ENCODE measurements around the gene CDHR3.

The CDHR3 gene

DNA sequence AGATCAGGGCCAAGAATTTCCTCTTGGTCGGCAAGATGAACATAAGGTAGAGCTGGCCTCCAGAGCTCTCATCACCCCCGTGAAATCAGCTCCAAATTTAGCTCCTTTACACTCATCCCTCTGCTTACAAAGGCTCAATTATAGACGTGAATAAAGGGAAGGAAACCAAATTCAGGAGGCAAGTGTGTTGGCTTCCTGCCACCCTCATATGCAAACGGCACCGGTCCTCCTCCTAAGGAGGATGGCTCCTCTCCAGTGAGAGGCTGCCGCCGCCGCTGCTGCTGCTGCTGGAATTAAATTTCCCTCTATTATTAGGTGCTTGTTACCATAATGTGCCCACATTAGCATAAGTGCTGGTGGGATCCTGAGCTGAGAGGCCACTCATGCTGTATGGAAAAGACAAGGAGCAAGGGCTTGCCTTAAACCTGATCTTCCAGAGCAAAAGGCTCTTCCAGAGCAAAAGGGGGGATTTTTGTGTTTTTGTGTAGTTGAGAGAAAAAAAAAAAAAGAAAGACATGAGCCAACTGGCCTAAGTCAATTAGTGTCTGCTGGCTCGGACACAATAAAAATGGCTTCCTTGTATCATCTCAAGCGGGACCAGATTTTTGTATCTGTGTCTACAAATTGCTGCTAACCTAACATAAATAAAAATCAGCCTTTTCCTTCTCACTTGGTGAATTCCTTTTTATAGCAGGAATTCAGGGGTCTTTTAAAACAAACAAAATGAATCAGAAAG, 68.4 kb downstream of the CDHR3 start:
- DNase-seq, result peak; percentile 93

- no peak for DNase-seq
Measured at GRCh38 chr7:106032295-106032694, 69.2 kb downstream of the CDHR3 start.

DNA sequence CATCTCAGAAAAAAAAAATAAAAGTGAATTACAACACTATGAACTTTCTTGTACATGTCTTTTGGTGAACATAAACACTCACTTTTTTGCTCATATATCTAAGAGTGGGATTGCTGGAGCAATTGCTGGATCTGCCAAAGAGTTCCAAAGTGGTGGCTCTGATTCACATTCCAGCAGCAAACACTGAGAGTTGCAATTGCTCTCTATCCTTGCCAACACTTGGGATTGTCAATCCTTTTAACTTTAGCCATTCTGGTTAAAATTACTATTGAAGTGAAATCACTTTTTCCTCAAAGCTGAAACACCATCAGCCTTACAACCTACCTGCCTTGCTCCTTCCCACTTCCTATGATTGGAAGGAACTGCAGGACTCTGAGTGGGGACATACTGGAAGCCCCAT, 70.7 kb downstream of the CDHR3 start:
- DNase-seq, result no peak

DNA sequence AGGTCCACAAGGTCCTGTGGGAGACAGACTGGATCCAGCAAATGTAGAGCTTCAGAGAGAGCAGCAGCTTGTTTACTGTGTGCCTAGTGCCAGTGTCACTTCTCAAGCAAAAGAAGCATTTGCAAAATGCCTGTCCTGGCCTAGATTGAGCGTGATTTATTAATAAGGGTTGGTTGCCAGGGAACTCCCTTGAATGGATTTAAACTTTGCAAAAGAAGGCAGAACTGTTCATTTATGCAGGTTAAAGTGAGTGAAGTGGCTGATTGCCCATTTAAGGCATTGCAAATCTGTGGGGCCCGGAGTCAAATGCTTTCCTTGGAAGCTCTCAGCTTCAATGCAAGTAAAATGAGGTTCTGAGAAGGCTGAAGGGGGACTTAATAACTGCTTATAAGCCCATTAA, 71.3 kb downstream of the CDHR3 start:
- peak; percentile 63 for DNase-seq

GRCh38 chr7:106035568-106035967, 72.5 kb downstream of the CDHR3 start:
- no peak for DNase-seq

DNA sequence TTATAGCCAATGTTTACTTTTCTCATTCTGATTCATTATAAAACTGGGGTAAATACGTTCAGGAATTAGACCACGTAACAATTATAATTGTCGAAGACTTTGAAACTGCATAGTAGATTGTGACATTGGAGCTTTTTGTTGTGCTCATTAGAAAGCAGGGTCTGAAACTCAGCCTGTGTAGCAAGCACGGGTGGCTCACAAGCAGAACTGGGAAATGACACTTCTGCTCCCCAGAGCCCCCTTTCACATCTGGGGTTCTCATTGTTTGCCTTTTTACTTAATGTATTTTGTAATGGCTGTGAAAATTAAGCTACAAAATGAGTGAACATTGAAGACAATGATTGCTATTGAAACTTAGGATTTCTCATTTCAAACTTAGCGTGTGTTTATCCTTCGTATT, 72.9 kb downstream of the CDHR3 start:
- DNase-seq, result no peak

DNA sequence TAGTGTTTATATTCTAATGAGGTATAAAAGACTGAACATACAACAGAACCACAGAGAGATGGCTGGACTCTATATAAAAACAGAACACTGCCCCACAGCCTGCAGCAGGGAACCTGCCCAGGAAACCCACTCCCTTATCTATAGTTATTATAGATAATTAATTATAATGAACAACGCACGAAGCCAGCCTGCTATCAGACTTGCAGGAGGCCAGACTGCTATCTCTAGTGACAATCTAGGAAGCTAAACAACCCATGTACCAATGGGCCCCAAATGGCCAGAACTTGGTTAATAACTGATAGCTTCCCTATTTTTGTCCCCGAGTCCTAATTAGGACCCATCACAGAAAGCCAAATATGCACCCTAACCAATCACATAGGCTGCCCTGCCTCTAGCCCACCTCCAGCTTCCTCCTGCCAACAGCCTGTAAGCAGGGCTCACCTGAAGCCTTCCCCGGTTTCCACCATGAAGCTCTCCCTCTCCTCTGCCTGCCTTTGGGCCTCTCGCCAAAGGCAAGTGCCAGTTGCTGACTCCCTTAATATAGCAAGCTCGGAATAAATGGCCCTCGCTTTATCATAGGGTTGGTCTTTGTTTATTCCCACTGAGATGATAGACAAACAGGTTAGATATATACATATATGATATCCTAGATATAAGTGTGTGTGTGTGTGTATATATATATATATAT, 74.6 kb downstream of the CDHR3 start:
- no peak for DNase-seq

DNA sequence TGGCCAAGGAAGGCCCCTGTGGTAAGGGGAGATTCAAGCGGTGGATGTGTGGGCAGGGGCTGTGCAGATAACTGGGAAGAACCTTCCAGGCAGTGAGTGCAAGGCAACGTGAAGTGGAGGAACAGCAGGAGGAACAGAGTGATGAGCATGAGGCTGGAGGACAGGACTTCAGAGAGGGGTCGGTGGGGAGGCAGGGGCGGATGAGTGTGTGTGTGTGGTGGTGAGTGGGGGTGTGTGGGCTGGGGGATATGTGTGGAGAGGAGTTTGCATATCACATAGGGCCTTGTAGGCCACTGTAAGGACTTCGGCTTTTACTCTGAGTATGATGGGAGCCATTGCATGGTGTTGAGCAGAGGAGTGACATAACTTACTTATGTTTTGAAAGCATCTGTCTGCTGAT, 75.2 kb downstream of the CDHR3 start:
- DNase-seq, result no peak

- DNase-seq, result no peak
Measured at GRCh38 chr7:106038916-106039315, 75.9 kb downstream of the CDHR3 start.

- DNase-seq, result no peak
Measured at GRCh38 chr7:106039486-106040060, 76.5 kb downstream of the CDHR3 start.

- DNase-seq, result no peak
Measured at GRCh38 chr7:106041140-106041717, 78.2 kb downstream of the CDHR3 start.

GRCh38 chr7:106042196-106042611, 79.1 kb downstream of the CDHR3 start:
- no peak for DNase-seq

- DNase-seq, result no peak
Measured at GRCh38 chr7:106045139-106045538, 82.1 kb downstream of the CDHR3 start.

DNA sequence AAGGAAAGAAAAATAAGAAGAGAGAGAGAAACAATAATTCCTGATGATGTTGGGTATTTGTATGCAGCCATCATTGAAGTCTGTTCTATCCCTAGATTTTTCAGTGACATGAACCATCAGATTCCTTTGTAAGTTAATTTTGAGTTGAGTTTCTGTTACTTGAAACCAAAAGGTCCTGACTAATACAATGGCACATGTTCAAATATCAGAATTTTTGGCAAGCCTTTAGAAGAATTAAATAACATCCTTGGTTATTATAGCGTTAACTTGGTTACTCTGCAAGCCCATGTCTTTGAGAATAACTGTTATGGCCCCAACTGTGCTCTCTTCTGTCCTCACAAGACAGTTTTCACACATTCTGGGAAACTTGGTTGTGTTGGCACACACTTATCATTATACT, 82.5 kb downstream of the CDHR3 start:
- no peak for DNase-seq

DNA sequence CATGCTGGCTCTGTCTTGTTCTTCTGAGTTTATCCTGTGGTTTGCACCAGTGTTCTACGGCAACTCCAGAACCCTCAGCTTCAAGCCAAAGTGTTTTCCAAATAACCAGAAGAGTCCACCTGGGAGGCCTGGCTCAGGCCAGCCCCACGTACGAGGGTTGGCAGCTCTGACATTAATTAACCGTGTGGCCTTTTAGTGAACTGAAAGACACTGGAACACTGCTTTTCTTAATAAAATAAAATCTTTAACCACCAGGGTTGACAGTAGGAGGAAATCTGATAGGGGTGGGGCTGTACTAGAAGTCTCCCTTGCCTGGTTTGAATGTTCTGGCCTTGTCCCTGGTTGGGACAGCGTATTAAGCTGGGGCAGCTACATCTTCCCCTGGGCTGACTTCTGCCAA, 84.1 kb downstream of the CDHR3 start:
- DNase-seq, result no peak

- DNase-seq, result peak; percentile 29
Measured at GRCh38 chr7:106047818-106048705, 85.0 kb downstream of the CDHR3 start.

DNA sequence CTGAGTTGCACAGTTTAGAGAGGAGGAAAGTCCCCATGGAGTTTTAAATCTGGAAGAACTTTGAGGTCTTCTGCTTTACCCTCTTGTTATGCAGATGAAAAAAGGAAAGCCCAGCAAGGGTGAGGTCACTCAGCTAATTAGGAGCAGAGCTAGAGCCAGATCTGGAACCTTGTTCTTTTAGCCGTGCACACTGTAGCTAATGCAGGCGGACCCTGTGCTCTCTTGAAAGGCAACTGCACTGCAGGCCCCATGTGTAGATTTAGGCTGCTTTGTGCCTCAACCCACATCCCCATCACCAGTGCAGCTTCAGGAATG, 85.6 kb downstream of the CDHR3 start:
- DNase-seq, result no peak

DNA sequence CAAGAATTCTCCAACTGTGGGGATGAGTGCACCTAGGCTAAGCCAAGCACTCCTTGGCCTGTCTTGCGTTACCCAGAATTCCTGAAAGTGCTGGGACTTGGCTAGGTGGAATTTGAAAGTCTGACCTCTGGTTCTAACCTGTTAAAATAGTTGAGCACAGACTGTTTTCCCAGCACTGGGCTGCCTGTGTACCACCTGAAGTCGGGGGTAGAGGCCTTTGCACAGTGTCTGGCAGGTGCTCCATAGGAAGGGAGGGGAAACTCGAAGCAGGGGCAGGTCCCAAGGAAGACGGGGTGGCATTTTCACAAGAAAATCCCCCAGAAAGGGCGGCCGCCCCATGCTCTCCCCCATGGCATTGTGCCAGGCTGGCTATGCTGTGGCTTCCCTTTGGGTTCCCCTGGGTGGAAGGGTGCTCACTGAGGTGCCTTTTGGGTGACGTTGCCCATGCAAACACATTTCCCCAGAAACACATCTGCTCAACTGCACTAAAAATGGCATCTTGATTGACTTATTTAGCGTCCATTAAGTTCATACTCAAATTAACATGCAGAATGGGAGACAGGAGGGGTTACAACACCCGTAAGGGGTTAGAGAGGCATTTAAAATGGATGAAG, 86.2 kb downstream of the CDHR3 start:
- no peak for DNase-seq

DNA sequence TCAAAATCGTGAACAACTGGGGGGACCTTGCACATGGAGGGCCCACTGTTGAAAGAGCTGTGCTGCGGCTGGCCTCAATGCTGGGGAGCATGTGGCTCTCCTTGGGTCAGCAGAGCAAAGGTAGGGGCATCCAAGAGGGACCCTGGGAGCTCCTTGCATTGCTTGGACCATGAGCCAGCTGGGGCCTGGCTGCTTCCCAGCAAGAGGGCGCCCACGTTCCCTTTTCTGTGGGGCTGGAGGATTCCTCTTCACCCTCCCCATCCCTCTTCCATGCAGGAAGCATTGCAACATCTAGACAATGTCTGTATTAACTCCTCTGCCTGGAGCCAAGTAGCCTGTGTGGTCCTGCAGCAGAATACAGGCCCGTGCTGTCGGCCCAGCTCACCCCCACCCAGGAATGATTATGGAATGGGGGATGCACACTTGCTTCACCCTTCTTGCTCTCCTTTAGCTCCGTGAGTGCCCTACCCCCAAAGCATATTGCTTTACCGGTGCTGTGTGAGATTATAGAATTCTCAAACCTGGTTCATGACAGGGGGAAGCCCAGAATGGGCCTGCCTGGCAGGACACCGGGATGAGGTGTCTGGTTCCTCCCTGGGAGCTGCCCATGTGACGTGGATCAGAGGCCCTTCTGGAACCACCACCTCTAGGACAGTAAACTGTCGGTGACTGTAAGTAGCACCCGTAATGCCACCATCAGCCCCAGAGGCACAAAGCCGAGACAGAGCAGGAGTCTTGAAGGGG, 87.1 kb downstream of the CDHR3 start:
- DNase-seq, result no peak

- no peak for DNase-seq
Measured at GRCh38 chr7:106050746-106051117, 87.7 kb downstream of the CDHR3 start.

GRCh38 chr7:106052681-106053080, 89.6 kb downstream of the CDHR3 start:
- no peak for DNase-seq

GRCh38 chr7:106053109-106053508, 90.0 kb downstream of the CDHR3 start:
- no peak for DNase-seq

Measured in DMS79 treated with DMSO at 0.1 percent for 48 hours (cell line).